ENCODE data around the gene VDR.

VDR gene

GRCh38 chr12:47899466-47899865 lies 5.3 kb downstream of the VDR start:
- H3K9me3 Mint-ChIP-seq: no peaks in the 10 kb centered on the region
- no peak for ATAC-seq (replicated peaks; ENCODE audit: extremely low read depth, poor library complexity, severe bottlenecking)
- no peak overlapping the region for H3K4me3 Mint-ChIP-seq
- no peak for DNase-seq (ENCODE audit: low spot score in 2 of 2)
- peaks cover 2% of the 10 kb centered on the region for H3K36me3 Mint-ChIP-seq (ENCODE audit: insufficient read depth)
- H3K4me1 Mint-ChIP-seq: peaks cover 27% of the 10 kb centered on the region
- peaks cover 18% of the 10 kb centered on the region for H3K27me3 Mint-ChIP-seq
- H3K27ac Mint-ChIP-seq (ENCODE audit: low read depth): no peak overlapping the region

- H3K9me3 Mint-ChIP-seq: no peaks in the 10 kb centered on the region
- no peak overlapping the region for H3K27ac Mint-ChIP-seq (ENCODE audit: low read depth)
- ATAC-seq (replicated peaks; ENCODE audit: extremely low read depth, poor library complexity, severe bottlenecking): no peak
These were observed 8.2 kb downstream of the VDR start for GRCh38 chr12:47896633-47897032.

GRCh38 chr12:47896022-47896421 lies 8.8 kb downstream of the VDR start:
- H3K27ac Mint-ChIP-seq (ENCODE audit: low read depth): no peak overlapping the region
- H3K9me3 Mint-ChIP-seq: no peaks in the 10 kb centered on the region
- H3K4me1 Mint-ChIP-seq: peaks cover 5% of the 10 kb centered on the region
- no peak for ATAC-seq (replicated peaks; ENCODE audit: extremely low read depth, poor library complexity, severe bottlenecking)
- peaks cover 28% of the 10 kb centered on the region for H3K27me3 Mint-ChIP-seq
- no peak overlapping the region for H3K4me3 Mint-ChIP-seq
- no peak for DNase-seq (ENCODE audit: low spot score in 2 of 2)
- peaks cover 2% of the 10 kb centered on the region for H3K36me3 Mint-ChIP-seq (ENCODE audit: insufficient read depth)

More at GRCh38 chr12:47896633-47897032, 8.2 kb downstream of the VDR start:
- Mint-ChIP-seq H3K4me3 (no peak overlapping the region), H3K36me3 (ENCODE audit: insufficient read depth) (peaks cover 2% of the 10 kb centered on the region), H3K27me3 (peaks cover 28% of the 10 kb centered on the region), H3K4me1 (peaks cover 11% of the 10 kb centered on the region)
- DNase-seq (ENCODE audit: low spot score in 2 of 2): no peak

- Mint-ChIP-seq H3K27me3 (peaks cover 28% of the 10 kb centered on the region), H3K9me3 (no peaks in the 10 kb centered on the region), H3K27ac (ENCODE audit: low read depth) (no peak overlapping the region), H3K4me3 (no peak overlapping the region), H3K36me3 (ENCODE audit: insufficient read depth) (peaks cover under 1% of the 10 kb centered on the region), H3K4me1 (no peaks in the 10 kb centered on the region)
- ATAC-seq (replicated peaks; ENCODE audit: extremely low read depth, poor library complexity, severe bottlenecking): no peak
- DNase-seq (ENCODE audit: low spot score in 2 of 2): no peak
These were observed 10.1 kb downstream of the VDR start for GRCh38 chr12:47894652-47895051.

GRCh38 chr12:47894068-47894467 lies 10.7 kb downstream of the VDR start:
- DNase-seq (ENCODE audit: low spot score in 2 of 2) (no peak), ATAC-seq (replicated peaks; ENCODE audit: extremely low read depth, poor library complexity, severe bottlenecking) (no peak)
- Mint-ChIP-seq H3K27ac (ENCODE audit: low read depth) (no peak overlapping the region), H3K27me3 (peaks cover 28% of the 10 kb centered on the region), H3K36me3 (ENCODE audit: insufficient read depth) (no peaks in the 10 kb centered on the region), H3K4me1 (no peaks in the 10 kb centered on the region), H3K4me3 (no peak overlapping the region), H3K9me3 (no peaks in the 10 kb centered on the region)

GRCh38 chr12:47892819-47893218 lies 12.0 kb downstream of the VDR start:
- Mint-ChIP-seq H3K9me3 (no peaks in the 10 kb centered on the region), H3K4me1 (peaks cover 6% of the 10 kb centered on the region), H3K27ac (ENCODE audit: low read depth) (no peak overlapping the region), H3K36me3 (ENCODE audit: insufficient read depth) (no peaks in the 10 kb centered on the region), H3K27me3 (peaks cover 28% of the 10 kb centered on the region), H3K4me3 (no peak overlapping the region)
- ATAC-seq (replicated peaks; ENCODE audit: extremely low read depth, poor library complexity, severe bottlenecking) (no peak), DNase-seq (ENCODE audit: low spot score in 2 of 2) (no peak)

GRCh38 chr12:47891356-47891755 lies 13.4 kb downstream of the VDR start:
- Mint-ChIP-seq H3K36me3 (ENCODE audit: insufficient read depth) (no peaks in the 10 kb centered on the region), H3K27me3 (peaks cover 28% of the 10 kb centered on the region), H3K4me3 (no peak overlapping the region), H3K9me3 (no peaks in the 10 kb centered on the region), H3K4me1 (peaks cover 6% of the 10 kb centered on the region), H3K27ac (ENCODE audit: low read depth) (no peak overlapping the region)
- DNase-seq (ENCODE audit: low spot score in 2 of 2) (no peak), ATAC-seq (replicated peaks; ENCODE audit: extremely low read depth, poor library complexity, severe bottlenecking) (no peak)

GRCh38 chr12:47889040-47889439 lies 15.8 kb downstream of the VDR start:
- peaks cover 3% of the 10 kb centered on the region for H3K36me3 Mint-ChIP-seq (ENCODE audit: insufficient read depth)
- no peaks in the 10 kb centered on the region for H3K9me3 Mint-ChIP-seq
- peak overlapping the region; percentile 19 for H3K27ac Mint-ChIP-seq (ENCODE audit: low read depth)
- H3K4me3 Mint-ChIP-seq: no peak overlapping the region
- ATAC-seq (replicated peaks; ENCODE audit: extremely low read depth, poor library complexity, severe bottlenecking): peak; percentile 74
- peaks cover 5% of the 10 kb centered on the region for H3K27me3 Mint-ChIP-seq
- peaks cover 15% of the 10 kb centered on the region for H3K4me1 Mint-ChIP-seq
- no peak for DNase-seq (ENCODE audit: low spot score in 2 of 2)

- Mint-ChIP-seq H3K4me1 (peaks cover 15% of the 10 kb centered on the region), H3K27me3 (no peaks in the 10 kb centered on the region), H3K9me3 (no peaks in the 10 kb centered on the region), H3K27ac (ENCODE audit: low read depth) (no peak overlapping the region), H3K36me3 (ENCODE audit: insufficient read depth) (peaks cover 3% of the 10 kb centered on the region), H3K4me3 (no peak overlapping the region)
- DNase-seq (ENCODE audit: low spot score in 2 of 2) (no peak), ATAC-seq (replicated peaks; ENCODE audit: extremely low read depth, poor library complexity, severe bottlenecking) (no peak)
These were observed 16.5 kb downstream of the VDR start for GRCh38 chr12:47888153-47888819.

- Mint-ChIP-seq H3K27me3 (no peaks in the 10 kb centered on the region), H3K9me3 (no peaks in the 10 kb centered on the region), H3K4me3 (no peak overlapping the region), H3K4me1 (peaks cover 15% of the 10 kb centered on the region), H3K36me3 (ENCODE audit: insufficient read depth) (peaks cover 3% of the 10 kb centered on the region), H3K27ac (ENCODE audit: low read depth) (no peak overlapping the region)
- DNase-seq (ENCODE audit: low spot score in 2 of 2): no peak
- no peak for ATAC-seq (replicated peaks; ENCODE audit: extremely low read depth, poor library complexity, severe bottlenecking)
These were observed 17.3 kb downstream of the VDR start for GRCh38 chr12:47887529-47887928.

GRCh38 chr12:47886510-47887240 lies 18.1 kb downstream of the VDR start:
- peaks cover 21% of the 10 kb centered on the region for H3K4me1 Mint-ChIP-seq
- ATAC-seq (replicated peaks; ENCODE audit: extremely low read depth, poor library complexity, severe bottlenecking): no peak

GRCh38 chr12:47885566-47885965 lies 19.2 kb downstream of the VDR start:
- no peak for DNase-seq (ENCODE audit: low spot score in 2 of 2)
- Mint-ChIP-seq H3K4me1 (peaks cover 21% of the 10 kb centered on the region), H3K36me3 (ENCODE audit: insufficient read depth) (peaks cover 3% of the 10 kb centered on the region), H3K4me3 (no peak overlapping the region), H3K9me3 (no peaks in the 10 kb centered on the region), H3K27ac (ENCODE audit: low read depth) (peak overlapping the region; percentile 81), H3K27me3 (peaks cover 11% of the 10 kb centered on the region)
- ATAC-seq (replicated peaks; ENCODE audit: extremely low read depth, poor library complexity, severe bottlenecking): no peak

More at GRCh38 chr12:47886510-47887240, 18.1 kb downstream of the VDR start:
- Mint-ChIP-seq H3K27ac (ENCODE audit: low read depth) (no peak overlapping the region), H3K4me3 (no peak overlapping the region), H3K9me3 (no peaks in the 10 kb centered on the region), H3K36me3 (ENCODE audit: insufficient read depth) (peaks cover 3% of the 10 kb centered on the region), H3K27me3 (peaks cover 7% of the 10 kb centered on the region)
- no peak for DNase-seq (ENCODE audit: low spot score in 2 of 2)

- DNase-seq (ENCODE audit: low spot score in 2 of 2) (no peak), ATAC-seq (replicated peaks; ENCODE audit: extremely low read depth, poor library complexity, severe bottlenecking) (peak; percentile 52)
- Mint-ChIP-seq H3K36me3 (ENCODE audit: insufficient read depth) (peaks cover 3% of the 10 kb centered on the region), H3K4me1 (peaks cover 21% of the 10 kb centered on the region), H3K4me3 (no peak overlapping the region), H3K27me3 (peaks cover 11% of the 10 kb centered on the region), H3K27ac (ENCODE audit: low read depth) (peak overlapping the region; percentile 81), H3K9me3 (no peaks in the 10 kb centered on the region)
These were observed 19.7 kb downstream of the VDR start for GRCh38 chr12:47885012-47885501.
